GM12891 (cell line): Measurements from ENCODE around the gene PITPNC1.

ENCODE experiments used
- DNase-seq: peaks from one replicate; pipeline ENCODE4 v3.0.0; 2011; ENCODE audit warnings: low spot score; ENCODE audit not compliant: insufficient read length
- FAIRE-seq: peaks from 2 replicates; lab custom pipeline; 2011; peaks lifted over from hg19 to GRCh38; lab: Jason Lieb, UNC
- PAX5 ChIP-seq: IDR thresholded peaks from 2 replicates; pipeline ENCODE4 v1.6.1; 2011; ENCODE audit warnings: low read length, moderate library complexity, mild to moderate bottlenecking; ENCODE audit not compliant: insufficient read depth, severe bottlenecking
- POLR2A ChIP-seq: IDR thresholded peaks from 2 replicates; pipeline ENCODE4 v1.6.1; 2011; ENCODE audit warnings: low read depth, low read length, control low read depth
- POLR2AphosphoS5 ChIP-seq: IDR thresholded peaks from 2 replicates; pipeline ENCODE4 v1.6.1; 2011; ENCODE audit warnings: low read depth, low read length, control low read depth
- POU2F2 ChIP-seq: IDR thresholded peaks from 2 replicates; pipeline ENCODE4 v1.6.1; 2011; ENCODE audit warnings: low read depth, mild to moderate bottlenecking, control low read depth, low read length, moderate library complexity
- SPI1 ChIP-seq: IDR thresholded peaks from 2 replicates; pipeline ENCODE4 v1.6.1; 2011; ENCODE audit warnings: low read depth, low read length, control low read depth
- TAF1 ChIP-seq: IDR thresholded peaks from 2 replicates; pipeline ENCODE4 v1.6.1; 2011; ENCODE audit warnings: low read depth, low read length, control low read depth

PITPNC1 gene

GRCh38 chr17:67372751-67373150, 4.3 kb upstream of the PITPNC1 start:
- DNase-seq, result no peak
- FAIRE-seq, result no peak
- no peak for TF ChIP-seq POLR2A
- no peak for TF ChIP-seq PAX5
- TF ChIP-seq SPI1, result no peak
- TF ChIP-seq POU2F2, result no peak
- TF ChIP-seq TAF1, result no peak
- no peak for TF ChIP-seq POLR2AphosphoS5

GRCh38 chr17:67374329-67375053, 2.6 kb upstream of the PITPNC1 start:
- TF ChIP-seq PAX5 (no peak), POU2F2 (peak; percentile 45; the same call in 1 of the 2 replicates)
- DNase-seq (peak; percentile 50), FAIRE-seq (peak; percentile 94)

- DNase-seq (no peak), FAIRE-seq (no peak)
- TF ChIP-seq TAF1 (no peak), PAX5 (no peak), POU2F2 (no peak), POLR2A (no peak), SPI1 (no peak), POLR2AphosphoS5 (no peak)
Observed at GRCh38 chr17:67375054-67375427, 2.0 kb upstream of the PITPNC1 start.

GRCh38 chr17:67375716-67376115, 1.4 kb upstream of the PITPNC1 start:
- TF ChIP-seq POLR2A, result no peak
- TF ChIP-seq SPI1, result no peak
- TF ChIP-seq POU2F2, result no peak
- TF ChIP-seq PAX5, result no peak
- TF ChIP-seq TAF1, result no peak
- no peak for TF ChIP-seq POLR2AphosphoS5
- DNase-seq (no peak), FAIRE-seq (no peak)

- DNase-seq, result no peak
- no peak for FAIRE-seq
- TF ChIP-seq POLR2A (no peak), POU2F2 (no peak)
Observed at GRCh38 chr17:67376415-67376736, 705 bp upstream of the PITPNC1 start.

GRCh38 chr17:67377488-67378453, 690 bp downstream of the PITPNC1 start:
- FAIRE-seq, result no peak
- no peak for TF ChIP-seq PAX5
- no peak for TF ChIP-seq TAF1
- TF ChIP-seq POLR2A, result no peak
- TF ChIP-seq POLR2AphosphoS5, result no peak
- no peak for TF ChIP-seq SPI1
- TF ChIP-seq POU2F2, result no peak
- peak; percentile 44 for DNase-seq

- 0 out of 2 replicates have a peak, but pooled peaks have one; percentile 27 for TF ChIP-seq POLR2A
- 0 out of 2 replicates have a peak, but pooled peaks have one; percentile 14 for TF ChIP-seq POLR2AphosphoS5
- TF ChIP-seq SPI1, result no peak
- no peak for TF ChIP-seq POU2F2
- FAIRE-seq, result peak; percentile 26
- peak; percentile 66 for DNase-seq
Observed at GRCh38 chr17:67378454-67379250, 1.6 kb downstream of the PITPNC1 start.

GRCh38 chr17:67379251-67379630, 2.2 kb downstream of the PITPNC1 start:
- TF ChIP-seq POU2F2 (no peak), POLR2A (no peak), POLR2AphosphoS5 (no peak), PAX5 (no peak), TAF1 (no peak), SPI1 (no peak)
- FAIRE-seq, result no peak
- no peak for DNase-seq

GRCh38 chr17:67381929-67382257, 4.8 kb downstream of the PITPNC1 start:
- TF ChIP-seq POU2F2 (no peak), POLR2A (no peak), SPI1 (no peak), PAX5 (no peak), POLR2AphosphoS5 (no peak), TAF1 (no peak)
- FAIRE-seq (no peak), DNase-seq (no peak)
